KBM-7 (cell line): ENCODE measurements around the gene ROBO1.
"Not testable (repeated sequence)": the region's sequence is repeated elsewhere in the genome, so short reads cannot be mapped to it uniquely, and the experiment has no call there.

ENCODE experiments used
- DNase-seq: peaks from one replicate; pipeline ENCODE4 v3.0.0-alpha.2; 2015
- in situ Hi-C: fragments of 300-500 bp; cut with MboI; formaldehyde crosslinking; loops from 2 replicates; pipeline ENCODE4 v1.14.3; 2020; ENCODE audit warnings: low sequenced_read_pairs, low pct_unique_long_range_greater_than_20kb, mixed read lengths

Gene ROBO1

DNA sequence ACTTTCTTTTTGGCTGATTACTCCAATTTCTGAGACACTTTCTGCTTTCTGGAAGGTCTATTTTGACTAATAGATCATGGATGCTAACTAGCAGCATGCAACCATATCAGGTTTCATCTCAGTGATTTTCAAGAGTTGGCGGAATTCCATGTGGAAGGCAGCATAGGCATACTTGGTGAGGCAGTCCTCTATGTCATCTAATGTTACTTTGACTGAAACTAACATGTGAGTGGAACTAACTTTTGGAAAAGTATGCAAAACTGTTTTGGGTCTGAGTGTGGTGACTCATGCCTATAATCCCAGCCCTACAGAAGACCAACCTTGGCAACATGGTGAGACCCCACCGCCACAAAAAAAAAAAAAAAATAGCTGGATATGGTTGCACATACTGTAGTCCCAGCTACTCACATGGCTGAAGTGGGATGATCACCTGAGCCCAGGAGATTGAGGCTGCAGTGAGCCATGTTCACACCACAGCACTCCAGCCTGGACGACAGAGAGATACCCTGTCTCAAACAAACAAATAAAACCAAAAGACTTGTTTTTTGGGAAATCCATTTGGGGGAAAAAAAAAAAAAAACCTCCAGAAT, 1033.7 kb downstream of the ROBO1 start:
- no peak for DNase-seq
- in situ Hi-C loops = no loop called here

DNA sequence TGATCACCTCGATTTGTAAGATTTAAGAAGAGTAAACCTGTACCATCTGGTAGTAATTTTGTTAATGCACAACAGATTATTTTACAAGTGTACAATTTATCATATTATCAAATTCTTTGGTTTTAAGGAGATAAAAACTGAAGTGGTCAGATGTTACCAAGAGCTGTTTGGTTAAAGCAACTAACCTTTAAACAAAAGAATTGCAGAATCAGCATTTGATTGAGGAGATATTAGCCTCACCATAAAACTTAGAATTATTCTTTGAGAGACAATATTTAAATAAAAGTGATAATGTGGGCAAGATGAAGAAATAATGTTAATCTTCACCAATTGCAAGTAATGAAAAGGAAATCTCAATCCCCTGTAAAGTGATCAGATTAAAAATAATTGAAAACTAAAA, 1034.9 kb downstream of the ROBO1 start:
- no peak for DNase-seq

DNA sequence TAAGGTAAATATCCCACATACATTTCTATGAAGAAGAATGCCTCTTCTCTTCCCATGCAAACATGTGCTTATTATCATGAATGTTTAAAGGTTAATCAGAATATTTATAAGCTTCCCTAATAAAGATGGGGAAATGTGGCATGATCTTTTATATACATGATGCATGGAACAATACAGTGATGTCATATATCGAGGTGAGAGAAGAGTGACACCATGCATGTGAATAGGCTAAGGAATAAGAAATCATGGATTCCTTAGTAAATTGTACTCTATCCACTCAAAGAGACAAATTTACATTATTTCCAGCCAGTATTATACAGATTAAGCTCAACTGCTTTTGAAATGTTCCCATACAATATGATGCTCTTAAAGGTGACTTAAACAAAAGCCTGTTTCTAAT, 1035.3 kb downstream of the ROBO1 start:
- DNase-seq = no peak
- in situ Hi-C loops = no loop called here

More for the DNA sequence above, 1034.9 kb downstream of the ROBO1 start:
- in situ Hi-C loops = no loop called here

DNA sequence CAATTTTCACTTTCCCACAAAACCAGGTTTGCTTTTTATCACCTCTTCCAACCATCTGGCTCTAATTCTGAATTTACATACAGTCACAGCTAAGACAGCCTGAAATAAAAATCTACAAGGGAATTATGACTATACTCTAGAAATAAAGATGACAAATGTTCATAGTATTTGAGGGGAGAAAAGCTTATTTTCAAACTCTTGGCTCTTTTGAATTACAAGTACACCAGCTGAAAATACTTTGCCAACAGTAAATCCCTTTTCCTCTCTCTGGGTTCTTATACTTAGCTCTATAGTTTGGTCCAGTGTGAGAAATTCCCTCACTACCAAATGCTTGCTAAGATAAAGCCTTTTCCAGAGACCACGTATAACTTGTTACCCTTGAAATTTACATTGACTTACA, 1037.9 kb downstream of the ROBO1 start:
- in situ Hi-C loops = no loop called here
- DNase-seq = no peak

DNA sequence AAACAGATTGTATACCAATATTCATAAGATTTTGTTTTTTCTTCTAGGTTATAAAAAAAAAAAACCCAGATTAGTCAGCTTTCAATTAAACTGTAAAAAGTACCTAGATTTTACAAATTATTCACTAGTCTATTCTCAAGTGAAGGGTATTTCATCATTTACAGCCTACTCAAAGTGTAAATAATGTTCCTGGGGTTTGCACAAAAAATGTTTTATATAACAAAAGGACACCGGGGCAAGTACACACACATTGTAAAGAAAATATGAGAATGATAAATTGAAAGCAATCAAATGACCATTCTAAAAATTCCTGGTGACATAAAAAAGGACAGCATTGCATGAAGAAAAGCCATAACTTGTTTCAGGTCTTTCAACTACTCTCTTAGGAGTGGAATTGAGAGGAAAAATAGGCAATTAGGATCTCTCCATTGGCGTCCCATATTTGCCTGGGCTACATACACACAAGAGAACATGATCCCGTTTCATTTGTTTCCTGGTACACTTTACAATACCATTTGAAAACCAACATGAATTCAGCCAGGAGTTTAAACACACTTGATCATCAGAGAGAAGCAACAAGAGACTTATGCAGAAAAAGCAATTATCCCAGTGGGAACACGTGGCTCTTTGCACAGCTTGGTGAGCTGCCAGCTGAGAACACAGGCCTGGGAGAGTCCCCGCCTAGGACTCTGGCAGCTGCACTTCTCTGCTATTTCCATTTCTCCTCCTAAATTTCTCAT, 1039.2 kb downstream of the ROBO1 start:
- DNase-seq = no peak
- in situ Hi-C loops = no loop called here

DNA sequence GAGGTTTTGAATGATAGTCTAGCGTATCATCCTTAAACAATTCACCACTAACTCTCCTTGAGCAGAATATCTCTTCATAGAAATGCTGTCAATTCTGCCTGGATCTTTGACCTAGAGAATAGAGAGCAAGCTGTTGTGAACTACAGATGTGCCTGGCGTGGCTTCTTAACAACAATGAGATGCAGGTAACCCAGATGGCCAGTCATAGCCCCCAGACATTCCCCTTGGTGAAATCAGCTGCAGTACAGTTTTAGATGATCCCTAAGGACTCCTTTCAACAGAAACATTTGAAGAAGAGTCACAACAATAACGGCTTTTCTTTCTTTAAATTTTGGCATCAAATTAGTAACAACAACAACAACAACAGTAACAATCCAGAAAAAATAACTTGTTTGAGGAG, 1041.3 kb downstream of the ROBO1 start:
- in situ Hi-C loops = no loop called here
- DNase-seq = no peak

DNA sequence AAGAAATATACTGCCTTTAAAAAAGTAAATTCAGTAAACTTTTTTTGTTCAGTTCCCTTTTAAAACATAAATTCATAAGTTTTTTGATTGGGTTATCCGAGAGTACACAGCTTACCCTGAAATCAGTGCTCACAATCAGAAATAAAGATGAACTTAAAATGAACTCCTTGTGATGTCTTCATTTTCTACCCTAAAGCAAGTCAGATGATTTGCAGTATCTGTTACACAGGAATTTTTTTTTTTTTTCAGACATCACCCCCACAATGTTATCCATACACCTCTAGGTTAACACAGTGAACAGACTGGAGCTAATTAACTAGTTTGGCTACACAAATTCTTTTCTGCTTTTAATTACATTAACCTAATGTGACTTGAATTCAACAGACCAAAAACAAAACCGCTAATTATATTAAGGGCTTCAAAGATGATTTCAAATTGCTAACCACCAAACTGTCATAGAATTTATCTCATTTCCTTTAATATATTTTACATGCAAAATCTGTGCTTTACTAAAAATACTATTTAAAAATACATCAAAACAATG, 1042.0 kb downstream of the ROBO1 start:
- no peak for DNase-seq

DNA sequence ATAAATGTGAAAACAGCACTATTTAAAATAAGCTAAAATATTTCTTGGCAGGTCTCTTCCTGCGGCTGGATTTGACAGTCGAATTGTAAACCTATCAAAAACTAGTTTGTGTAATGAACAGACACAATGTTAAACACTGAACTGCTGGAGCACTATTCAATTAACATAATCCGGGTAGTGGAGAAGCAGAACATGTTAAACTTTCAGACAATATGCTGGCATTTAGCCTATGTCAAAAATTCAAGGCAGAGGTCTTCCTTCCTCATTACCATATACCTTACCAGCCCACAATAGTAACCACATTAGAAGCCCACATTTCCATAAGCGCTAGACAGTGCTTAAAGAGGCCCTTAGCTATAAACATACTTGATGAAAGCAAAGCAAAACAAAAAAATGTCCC, 1042.9 kb downstream of the ROBO1 start:
- DNase-seq = no peak
- in situ Hi-C loops = no loop called here

More for the DNA sequence above, 1042.0 kb downstream of the ROBO1 start:
- in situ Hi-C loops = no loop called here

DNA sequence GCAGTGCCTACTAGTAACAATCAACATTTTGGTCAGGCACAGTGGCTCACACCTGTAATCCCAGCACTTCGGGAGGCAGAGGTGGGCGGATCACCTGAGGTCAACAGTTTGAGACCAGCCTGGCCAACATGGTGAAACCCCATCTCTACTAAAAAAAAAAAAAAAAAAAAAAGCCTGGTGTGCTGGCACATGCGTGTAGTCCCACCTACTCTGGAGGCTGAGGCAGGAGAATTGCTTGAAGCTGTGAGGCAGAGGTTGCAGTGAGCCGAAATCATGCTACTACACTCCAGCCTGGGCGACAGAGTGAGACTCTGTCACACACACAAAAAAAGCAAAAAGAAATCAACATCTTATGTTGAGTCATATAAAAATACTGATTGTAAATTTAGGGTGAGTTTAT, 1043.4 kb downstream of the ROBO1 start:
- not testable (repeated sequence) for DNase-seq

DNA sequence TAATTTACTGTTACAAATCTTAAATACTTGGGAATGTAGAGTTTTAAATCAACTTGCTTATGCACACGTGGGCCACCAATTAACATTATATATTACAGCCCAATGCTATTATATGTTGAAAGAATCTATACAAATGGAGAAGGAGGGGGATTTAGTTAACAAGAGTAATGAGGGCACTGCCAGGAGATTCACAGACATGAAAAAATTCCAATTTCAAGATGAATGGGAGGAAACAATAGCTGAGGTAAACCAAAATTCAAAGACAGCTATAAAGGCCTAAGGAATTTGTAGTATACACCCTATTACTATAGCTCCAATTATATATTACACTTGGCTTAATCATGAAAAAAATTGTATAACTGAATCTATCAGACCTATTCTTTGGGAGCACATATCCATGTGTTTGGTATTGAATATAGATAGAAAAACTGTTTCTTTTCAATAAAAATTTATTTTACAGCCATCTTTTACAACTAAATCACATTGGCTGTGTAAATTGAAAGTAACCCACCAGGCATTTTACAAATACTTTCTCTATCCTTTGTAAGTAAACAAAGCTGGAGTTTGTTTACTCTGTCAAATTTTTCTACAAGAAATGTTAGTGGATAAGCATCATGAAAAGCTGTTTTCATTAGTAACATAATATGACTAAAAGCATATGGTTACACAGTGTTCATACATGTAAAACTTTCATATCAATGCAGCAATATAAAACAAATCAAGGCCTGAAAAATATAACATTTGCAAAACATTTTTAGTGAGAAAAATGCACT, 1045.8 kb downstream of the ROBO1 start:
- DNase-seq = no peak
- in situ Hi-C loops = no loop called here

More for the DNA sequence above, 1043.4 kb downstream of the ROBO1 start:
- in situ Hi-C loops = not testable (repeated sequence)

DNA sequence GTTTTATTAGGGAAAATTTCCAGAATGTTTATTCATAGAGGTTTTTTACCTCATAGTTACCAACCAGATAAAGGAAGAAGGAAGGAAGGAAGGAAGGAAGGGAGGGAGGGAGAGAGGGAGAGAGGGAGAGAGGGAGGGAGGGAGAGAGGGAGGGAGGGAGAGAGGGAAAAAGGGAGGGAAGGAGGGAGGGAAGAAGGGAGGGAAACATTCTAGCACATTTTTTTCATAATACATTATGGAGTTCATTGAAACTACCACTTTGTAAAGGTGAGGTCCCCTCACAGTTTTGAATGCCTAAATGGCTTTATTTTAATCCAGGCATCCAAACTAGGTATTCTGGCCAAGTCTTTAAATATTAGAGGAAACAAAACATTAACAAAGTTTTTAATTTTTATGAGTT, 1049.1 kb downstream of the ROBO1 start:
- no peak for DNase-seq
- in situ Hi-C loops = no loop called here

DNA sequence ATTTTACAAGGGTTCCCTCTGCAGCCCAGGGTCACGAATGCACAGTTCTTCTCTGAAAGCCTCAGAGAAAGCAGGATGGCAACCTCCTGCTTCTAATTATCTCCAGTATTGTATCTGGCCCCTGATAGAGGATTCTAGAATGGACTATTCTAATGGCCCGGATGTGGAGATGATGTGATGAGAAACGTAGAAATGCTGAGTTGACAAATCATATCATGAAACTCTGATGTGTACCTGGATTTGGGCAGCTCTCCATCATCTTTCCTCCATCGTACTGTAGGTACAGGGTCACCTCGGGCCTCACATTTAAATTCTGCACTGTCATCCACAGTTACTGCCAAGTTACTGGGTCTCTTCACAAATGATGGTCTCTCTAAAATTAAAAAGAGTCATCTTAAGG, 1050.8 kb downstream of the ROBO1 start:
- in situ Hi-C loops = no loop called here

DNA sequence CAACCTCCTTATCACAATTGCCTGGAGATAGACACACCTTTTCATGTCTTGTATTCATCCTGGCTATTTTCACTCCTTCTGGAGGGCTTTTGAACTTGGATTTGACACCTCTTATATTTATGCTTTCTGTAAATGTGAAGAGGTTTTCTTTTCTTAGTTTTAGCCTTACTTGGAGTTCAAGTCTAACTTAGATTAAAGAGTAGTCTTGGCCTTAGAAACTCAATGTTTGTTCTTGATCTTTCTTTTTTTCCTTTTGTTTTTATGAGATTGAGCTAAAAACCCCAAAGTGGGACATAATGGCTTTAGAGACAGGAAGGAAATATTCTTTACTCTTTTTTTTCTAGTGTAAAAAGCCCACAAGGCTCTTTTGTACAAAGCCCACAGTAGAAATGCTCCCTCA, 1054.9 kb downstream of the ROBO1 start:
- in situ Hi-C loops = no loop called here
- DNase-seq = no peak

More for the DNA sequence above, 1050.8 kb downstream of the ROBO1 start:
- DNase-seq = no peak

DNA sequence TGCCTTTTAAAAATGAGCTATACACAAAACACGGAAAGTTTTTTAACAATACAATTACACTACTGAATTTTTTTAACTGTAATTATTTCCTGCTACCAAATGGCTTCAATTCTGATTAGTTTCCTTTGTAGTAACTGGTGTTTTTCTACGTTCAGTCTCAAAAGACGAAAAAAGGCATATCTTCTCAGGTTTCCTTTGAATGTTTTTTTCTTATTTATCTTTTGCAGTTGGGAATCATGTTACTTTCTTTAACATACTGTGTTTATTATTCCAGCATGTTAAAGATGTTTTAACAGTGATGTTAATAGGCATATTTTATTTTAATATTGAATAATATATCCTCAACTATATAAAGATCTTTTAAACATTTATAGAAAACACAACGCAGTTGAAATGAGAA, 1055.5 kb downstream of the ROBO1 start:
- in situ Hi-C loops = no loop called here
- no peak for DNase-seq

DNA sequence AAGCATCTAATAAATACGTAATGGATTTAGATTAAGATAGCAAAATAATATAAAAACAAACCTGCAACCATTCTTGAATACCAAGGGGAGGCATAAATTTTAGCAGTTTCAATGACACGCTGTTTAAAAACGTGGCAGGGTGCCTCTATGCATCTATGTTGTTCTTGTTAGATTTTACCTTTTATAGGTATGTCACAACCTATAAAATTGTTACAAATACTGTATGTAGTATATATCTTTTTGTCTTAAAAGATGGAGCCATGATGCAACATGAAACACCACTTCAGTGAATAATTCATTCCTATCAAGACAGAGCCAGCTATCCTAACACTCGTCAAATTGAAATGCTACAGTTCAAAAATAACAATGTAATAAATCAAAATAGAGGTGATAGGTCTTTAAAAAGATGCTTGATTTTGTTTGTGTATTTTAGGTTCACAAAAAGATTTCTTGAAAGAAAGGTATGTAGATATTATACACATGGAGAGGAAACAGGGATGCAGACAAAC, 1059.2 kb downstream of the ROBO1 start:
- in situ Hi-C loops = no loop called here

DNA sequence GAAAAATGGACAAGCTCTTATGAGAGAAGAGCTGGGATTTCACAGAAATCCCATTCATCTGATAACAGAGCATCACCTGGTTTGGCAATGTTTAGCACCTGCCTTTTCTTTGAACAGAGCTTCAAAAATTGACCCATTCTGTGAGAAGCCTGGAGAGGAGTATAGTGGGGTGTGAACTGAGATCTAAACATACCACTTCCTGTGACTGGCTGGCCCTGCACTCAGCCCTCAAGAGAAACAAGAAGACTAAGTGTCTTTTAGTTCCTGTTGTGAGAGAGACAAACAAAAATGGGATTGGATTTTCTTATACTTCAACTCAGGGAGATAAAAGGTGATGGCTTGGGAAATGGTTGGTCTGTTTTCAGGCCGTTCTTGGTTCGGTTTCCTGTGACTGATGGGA, 1060.2 kb downstream of the ROBO1 start:
- no peak for DNase-seq
- in situ Hi-C loops = no loop called here

More for the DNA sequence above, 1059.2 kb downstream of the ROBO1 start:
- DNase-seq = no peak

DNA sequence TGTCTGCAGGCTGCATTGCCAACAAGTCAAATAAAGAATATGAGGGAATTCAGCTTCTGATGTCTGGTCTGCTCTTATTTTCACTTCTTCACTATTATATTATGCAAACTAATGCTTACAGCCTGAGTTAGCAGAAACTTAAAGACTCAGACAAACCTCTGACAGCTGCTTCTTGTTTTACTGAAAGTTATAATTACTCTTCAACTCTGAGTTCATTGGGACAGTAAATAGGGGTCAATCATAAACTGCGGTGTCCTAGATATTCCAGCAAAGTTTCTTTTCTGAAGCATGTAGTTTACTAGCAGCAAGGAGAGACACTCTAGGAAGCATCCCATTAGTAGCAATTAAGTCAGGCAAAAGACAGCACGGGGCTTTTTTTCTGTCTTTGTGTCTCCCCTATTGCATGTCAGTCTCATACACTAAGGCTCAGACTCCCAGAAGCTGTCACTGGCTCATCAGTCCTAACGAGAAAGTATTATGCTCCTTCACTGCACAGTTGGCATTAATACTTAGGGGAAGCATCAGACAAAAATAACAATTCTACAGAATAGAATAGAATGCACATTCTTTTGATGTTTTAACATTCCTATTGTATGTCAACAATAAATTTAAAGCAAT, 1060.8 kb downstream of the ROBO1 start:
- no peak for DNase-seq
- in situ Hi-C loops = no loop called here

DNA sequence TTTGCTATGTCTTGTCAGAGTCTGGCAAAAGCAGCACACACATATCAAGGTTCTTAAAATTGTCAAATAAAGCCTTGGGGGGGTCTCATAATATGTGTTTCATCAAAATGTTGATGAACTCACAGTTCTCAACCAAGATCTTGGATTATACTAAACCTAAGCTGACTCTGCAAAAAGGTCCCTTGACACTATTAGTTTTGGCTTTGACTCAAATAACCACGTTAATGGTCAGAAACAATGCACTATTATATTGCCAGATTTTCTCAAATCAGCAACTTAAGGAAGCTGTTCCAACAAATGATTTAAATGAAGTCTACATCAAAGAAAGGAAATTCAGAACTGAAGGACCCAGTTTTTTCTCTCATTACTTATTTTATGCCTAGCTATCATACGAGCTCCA, 1063.9 kb downstream of the ROBO1 start:
- in situ Hi-C loops = no loop called here
- DNase-seq = no peak

DNA sequence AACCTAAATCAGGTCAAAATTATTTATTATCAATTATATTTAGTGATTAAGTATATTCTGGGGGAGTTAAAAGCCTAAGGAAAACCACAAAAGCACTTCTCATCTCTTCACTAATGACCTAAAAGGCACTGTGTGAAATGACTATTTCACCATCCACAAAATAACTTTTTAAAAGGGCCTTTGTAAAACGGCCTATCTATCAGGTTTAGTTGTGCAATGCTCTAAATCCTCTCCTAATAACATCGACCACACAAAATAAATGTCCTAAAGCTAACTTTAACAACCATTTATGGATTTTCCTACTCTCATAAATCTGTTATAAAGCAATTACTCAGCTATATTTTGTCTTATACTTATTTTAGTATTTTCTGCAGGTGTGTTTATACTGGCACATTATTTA, 1066.3 kb downstream of the ROBO1 start:
- DNase-seq = no peak
- in situ Hi-C loops = no loop called here
